SK-N-SH treated with all-trans-retinoic acid at 6 μM for 48 hours (cell line): Measurements from ENCODE around the gene RAB36.

Experiments used
- ARNTL ChIP-seq: fragments of 450-650 bp; formaldehyde crosslinking; IDR thresholded peaks from 2 replicates; pipeline ENCODE4 v1.5.0; 2020; ENCODE audit warnings: low read depth, mild to moderate bottlenecking, moderate library complexity, borderline replicate concordance
- CREB5 ChIP-seq: fragments of 250-450 bp; sonication (Bioruptor Pico); IDR thresholded peaks from 2 replicates; pipeline ENCODE4 v1.5.1; 2020; ENCODE audit warnings: low read depth, mild to moderate bottlenecking, moderate library complexity
- CSRNP3 ChIP-seq: fragments of 250-450 bp; sonication (Bioruptor Pico); IDR thresholded peaks from 2 replicates; pipeline ENCODE4 v1.5.1; 2021; ENCODE audit warnings: mild to moderate bottlenecking, moderate library complexity
- OSR1 ChIP-seq: fragments of 250-450 bp; sonication (Bioruptor Pico); IDR thresholded peaks from 2 replicates; pipeline ENCODE4 v1.8.0; 2022; ENCODE audit warnings: moderate library complexity, mild to moderate bottlenecking, inconsistent platforms
- POU6F1 ChIP-seq: fragments of 250-450 bp; sonication (Bioruptor Pico); IDR thresholded peaks from 2 replicates; pipeline ENCODE4 v1.8.0; 2021; ENCODE audit warnings: low read depth, mild to moderate bottlenecking, moderate library complexity, borderline replicate concordance
- RARB ChIP-seq: fragments of 250-450 bp; sonication (Bioruptor Pico); IDR thresholded peaks from 2 replicates; pipeline ENCODE4 v1.8.0; 2021; ENCODE audit warnings: mild to moderate bottlenecking, moderate library complexity
- SNAI2 ChIP-seq: fragments of 250-450 bp; sonication (Bioruptor Pico); IDR thresholded peaks from 2 replicates; pipeline ENCODE4 v1.5.0; 2020; ENCODE audit warnings: mild to moderate bottlenecking, moderate library complexity
- TCF4 ChIP-seq: fragments of 250-450 bp; sonication (Bioruptor Pico); IDR thresholded peaks from 2 replicates; pipeline ENCODE4 v1.8.0; 2021; ENCODE audit warnings: mild to moderate bottlenecking, moderate library complexity, borderline replicate concordance
- TSHZ2 ChIP-seq: fragments of 250-450 bp; sonication (Bioruptor Pico); IDR thresholded peaks from 2 replicates; pipeline ENCODE4 v1.5.0; 2020; ENCODE audit warnings: mild to moderate bottlenecking, moderate library complexity
- ZNF70 ChIP-seq: fragments of 450-650 bp; formaldehyde crosslinking; IDR thresholded peaks from 2 replicates; pipeline ENCODE4 v1.5.0; 2020; ENCODE audit warnings: mild to moderate bottlenecking, moderate library complexity
- ZNF8 ChIP-seq: fragments of 450-650 bp; formaldehyde crosslinking; IDR thresholded peaks from 2 replicates; pipeline ENCODE4 v1.5.0; 2020; ENCODE audit warnings: mild to moderate bottlenecking, moderate library complexity

- TF ChIP-seq OSR1 (CRISPR knock-in tag) = no peak
- no peak for TF ChIP-seq ZNF8
- no peak for TF ChIP-seq TSHZ2 (CRISPR knock-in tag)
- no peak for TF ChIP-seq POU6F1 (CRISPR knock-in tag)
- no peak for TF ChIP-seq CSRNP3 (CRISPR knock-in tag)
- TF ChIP-seq TCF4 (CRISPR knock-in tag) = no peak
- no peak for TF ChIP-seq CREB5 (CRISPR knock-in tag)
- no peak for TF ChIP-seq SNAI2 (CRISPR knock-in tag)
- no peak for TF ChIP-seq RARB
- no peak for TF ChIP-seq ZNF70 (CRISPR knock-in tag)
- no peak for TF ChIP-seq ARNTL (CRISPR knock-in tag)
Observed at GRCh38 chr22:23207729-23208393, 62.6 kb downstream of the RAB36 start.
